DND-41 (cell line): ENCODE measurements around the gene FRYL.

ENCODE experiments used
- CTCF ChIP-seq: IDR thresholded peaks from 2 replicates; pipeline ENCODE4 v1.5.1; 2012; ENCODE audit warnings: borderline replicate concordance, low read length, moderate library complexity, mild to moderate bottlenecking; ENCODE audit not compliant: poor library complexity, severe bottlenecking; ENCODE audit errors: extremely low read depth
- EZH2 ChIP-seq: IDR thresholded peaks from 3 replicates; pipeline ENCODE4 v1.6.1; 2012; ENCODE audit warnings: borderline replicate concordance, low read depth, mild to moderate bottlenecking, moderate library complexity, low read length, inconsistent platforms; ENCODE audit not compliant: severe bottlenecking

- TF ChIP-seq CTCF (no peak), EZH2 (no peak)
Measured at GRCh38 chr4:48654015-48654664, 125.9 kb downstream of the FRYL start.
